Body of pancreas (tissue), 4 donors: ENCODE data around the gene LCMT1. TPM values are rescaled to one million over a fixed set of nuclear protein-coding genes. Genes with fewer than 3 reads are reported as not detected.
"Not testable (repeated sequence)": the region's sequence is repeated elsewhere in the genome, so short reads cannot be mapped to it uniquely, and the experiment has no call there.

ENCODE experiments used
- ATAC-seq: fragments of 150-250 bp; one replicate; pipeline ENCODE4 v1.9.1; 2016
- DNase-seq, 4 donors: peaks; one replicate each; pipeline ENCODE4 v3.0.0-alpha.2; 2019
- H3K27ac ChIP-seq, 4 donors: fragments of 200-600 bp; sonication (generic); 1 replicate in 3 of 4; 2 replicates in 1 of 4; pipeline versions ENCODE4 v1.5.1 to v1.6.1; 2016 to 2019; ENCODE audit warnings: mild to moderate bottlenecking in 1 of 4, mixed read lengths in 1 of 4, moderate library complexity in 1 of 4
- H3K27me3 ChIP-seq, 2 donors: fragments of 200-600 bp; sonication (generic); one replicate each; pipeline ENCODE4 v1.6.0; 2016; ENCODE audit warnings: mild to moderate bottlenecking in 1 of 2
- H3K36me3 ChIP-seq, 2 donors: fragments of 200-600 bp; sonication (generic); replicated peaks in 1 of 2; 2 replicates each; pipeline ENCODE4 v1.5.1; 2016; ENCODE audit warnings: low read depth in 2 of 2; ENCODE audit not compliant: insufficient read depth in 1 of 2
- H3K4me1 ChIP-seq: fragments of 200-600 bp; sonication (generic); one replicate; pipeline ENCODE4 v1.6.0; 2016
- H3K4me3 ChIP-seq, 2 donors: fragments of 200-600 bp; sonication (generic); 1 replicate in 1 of 2; 2 replicates in 1 of 2; pipeline ENCODE4 v1.5.1; 2016 to 2019
- H3K9me3 ChIP-seq, 3 donors: fragments of 200-600 bp; sonication (generic); 1 replicate in 2 of 3; 2 replicates in 1 of 3; pipeline ENCODE4 v1.5.1; 2016
- POLR2A ChIP-seq, 3 donors: fragments of 450-650 bp; IDR thresholded peaks; one replicate each; pipeline ENCODE4 v1.6.1; 2016; ENCODE audit warnings: antibody characterized with exemption in 3 of 3, mild to moderate bottlenecking in 2 of 3
- WGBS, 2 donors: methylation state at CpG; one replicate each; pipeline ENCODE4 v1.1.5; 2017; 5-methylcytosine and 5-hydroxymethylcytosine counted together
- intact Hi-C: fragments of 100-400 bp; cut with DNase I; formaldehyde crosslinking; loops from one replicate; pipeline ENCODE4 v1.15.1; 2023
- total RNA-seq, 2 donors: library from RNA; depleted of rRNA; stranded (reverse); fragments of >200 nt; gene quantifications; one replicate each; pipeline ENCODE4 v1.1.0, GENCODE V29; 2016
- TF ChIP-seq, protein P1 (sequence below), 7 experiments: fragments of 450-650 bp in 4 of 7; fragments of 200-600 bp in 3 of 7; sonication (generic) in 3 of 7; IDR thresholded peaks; one replicate each; pipeline ENCODE4 v1.5.1; 2016 to 2019; ENCODE audit warnings: antibody characterized with exemption in 7 of 7

The LCMT1 gene
- total RNA-seq, 2 donors from 2014 or later, result 23.4 to 30.6 TPM

DNA sequence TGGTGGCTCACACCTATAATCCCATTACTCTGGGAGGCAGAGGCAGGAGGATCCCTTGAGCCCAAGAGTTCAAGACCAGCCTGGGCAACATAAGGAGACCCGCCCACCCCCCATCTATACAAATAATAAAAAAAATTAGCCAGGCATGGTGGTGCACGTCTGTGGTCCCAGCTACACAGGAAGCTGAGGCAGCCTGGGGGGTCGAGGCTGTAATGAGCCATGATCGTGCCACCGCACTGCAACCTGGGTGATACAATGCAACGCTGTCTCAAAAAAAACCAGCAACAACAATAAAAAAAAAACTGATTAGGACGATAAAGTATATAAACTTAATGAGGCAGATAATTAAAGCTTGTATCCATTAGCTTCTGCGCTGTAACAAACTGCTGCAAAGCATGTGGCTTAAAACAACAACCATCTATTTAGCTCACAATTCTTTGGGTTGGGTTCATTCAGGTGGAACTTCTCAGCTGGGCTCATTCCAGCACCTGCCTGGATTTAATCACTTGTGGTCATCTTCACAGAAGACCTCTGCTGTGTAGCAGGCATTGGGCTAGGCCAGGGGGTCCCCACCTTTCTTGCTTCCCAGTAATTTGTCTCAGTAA is 45.8 kb downstream of the LCMT1 start:
- Histone ChIP-seq H3K9me3 (no peaks in the 10 kb centered on the region), H3K36me3 (no peaks in the 10 kb centered on the region), H3K4me3 (no peak overlapping the region), H3K4me1 (peaks cover 10% of the 10 kb centered on the region), H3K27ac (no peak overlapping the region), H3K27me3 (no peaks in the 10 kb centered on the region)
- WGBS, 2 donors, result 88 to 92% methylated on average over 8 of the region's 8 CpGs
- DNase-seq (no peak), ATAC-seq (no peak)
- intact Hi-C loops, result no loop called here
- no peak for TF ChIP-seq POLR2A (IDR thresholded peaks at IDR 0.05)
- TF ChIP-seq, protein P1, sequence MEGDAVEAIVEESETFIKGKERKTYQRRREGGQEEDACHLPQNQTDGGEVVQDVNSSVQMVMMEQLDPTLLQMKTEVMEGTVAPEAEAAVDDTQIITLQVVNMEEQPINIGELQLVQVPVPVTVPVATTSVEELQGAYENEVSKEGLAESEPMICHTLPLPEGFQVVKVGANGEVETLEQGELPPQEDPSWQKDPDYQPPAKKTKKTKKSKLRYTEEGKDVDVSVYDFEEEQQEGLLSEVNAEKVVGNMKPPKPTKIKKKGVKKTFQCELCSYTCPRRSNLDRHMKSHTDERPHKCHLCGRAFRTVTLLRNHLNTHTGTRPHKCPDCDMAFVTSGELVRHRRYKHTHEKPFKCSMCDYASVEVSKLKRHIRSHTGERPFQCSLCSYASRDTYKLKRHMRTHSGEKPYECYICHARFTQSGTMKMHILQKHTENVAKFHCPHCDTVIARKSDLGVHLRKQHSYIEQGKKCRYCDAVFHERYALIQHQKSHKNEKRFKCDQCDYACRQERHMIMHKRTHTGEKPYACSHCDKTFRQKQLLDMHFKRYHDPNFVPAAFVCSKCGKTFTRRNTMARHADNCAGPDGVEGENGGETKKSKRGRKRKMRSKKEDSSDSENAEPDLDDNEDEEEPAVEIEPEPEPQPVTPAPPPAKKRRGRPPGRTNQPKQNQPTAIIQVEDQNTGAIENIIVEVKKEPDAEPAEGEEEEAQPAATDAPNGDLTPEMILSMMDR (IDR thresholded peaks at IDR 0.05), result no peak

DNA sequence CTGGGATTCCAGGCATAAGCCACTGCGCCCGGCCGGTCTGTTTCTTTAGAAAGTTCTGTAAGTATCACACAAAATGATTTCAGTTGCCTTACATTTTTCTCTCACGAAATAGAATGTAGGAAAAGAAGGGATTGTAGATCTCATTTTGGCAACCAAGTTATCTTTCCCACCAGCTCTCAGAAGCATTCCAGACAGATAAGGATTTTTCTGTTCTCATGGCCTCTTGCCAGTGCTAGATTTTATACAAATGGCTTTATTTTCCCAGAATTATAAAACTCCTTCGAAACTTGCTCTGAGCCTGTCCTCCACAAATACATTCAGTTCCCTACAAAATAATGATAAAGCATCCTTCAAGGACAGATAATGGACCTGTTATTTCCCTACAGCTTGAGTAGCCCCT is 46.9 kb downstream of the LCMT1 start:
- ATAC-seq (no peak), DNase-seq (no peak)
- Histone ChIP-seq H3K4me3 (no peak overlapping the region), H3K27me3 (no peaks in the 10 kb centered on the region), H3K36me3 (no peaks in the 10 kb centered on the region), H3K9me3 (no peaks in the 10 kb centered on the region), H3K27ac (no peak overlapping the region), H3K4me1 (peaks cover 10% of the 10 kb centered on the region)
- WGBS, 2 donors, result 65 to 66% methylated on average over 5 of the region's 5 CpGs
- intact Hi-C loops, result no loop called here
- TF ChIP-seq, protein P1 (IDR thresholded peaks at IDR 0.05), result no peak
- no peak for TF ChIP-seq POLR2A (IDR thresholded peaks at IDR 0.05)

DNA sequence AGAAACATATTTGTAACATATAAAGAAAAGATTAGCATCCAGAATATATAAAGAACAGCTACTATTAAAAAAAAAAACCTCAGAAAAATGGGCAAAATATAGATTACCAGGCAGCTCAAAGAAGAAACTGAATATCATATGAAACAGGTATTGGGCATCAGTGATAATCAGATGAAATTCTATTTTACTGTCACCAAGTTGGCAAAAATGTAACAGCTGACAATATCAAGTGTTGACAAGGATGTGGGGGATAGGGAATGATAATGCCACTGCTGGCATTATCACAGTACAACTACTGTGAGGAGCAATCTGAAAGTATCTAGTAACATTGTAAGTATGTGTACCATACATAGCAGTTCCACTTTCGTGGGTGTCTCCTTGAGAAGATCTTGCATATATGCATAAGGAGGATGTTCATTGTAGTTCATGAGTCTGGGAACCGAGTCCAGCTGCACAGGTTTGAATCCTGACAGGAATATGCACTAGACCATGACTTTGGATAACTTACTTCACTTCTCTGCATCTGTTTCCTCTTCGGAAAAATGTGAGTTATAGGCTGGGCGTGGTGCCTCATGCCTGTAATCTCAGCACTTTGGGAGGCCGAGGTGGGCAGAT is 50.3 kb downstream of the LCMT1 start:
- Histone ChIP-seq H3K27ac (no peak overlapping the region), H3K4me1 (peaks cover 10% of the 10 kb centered on the region), H3K27me3 (no peaks in the 10 kb centered on the region), H3K9me3 (no peaks in the 10 kb centered on the region), H3K36me3 (peaks cover 0 to 10% of the 10 kb centered on the region in 2 donors), H3K4me3 (no peak overlapping the region)
- DNase-seq (no peak), ATAC-seq (no peak)
- no peak for TF ChIP-seq POLR2A (IDR thresholded peaks at IDR 0.05)
- TF ChIP-seq, protein P1 (IDR thresholded peaks at IDR 0.05), result no peak
- intact Hi-C loops, result no loop called here
- 91 to 95% methylated on average over 4 to 5 of the region's 5 CpGs for WGBS, 2 donors

DNA sequence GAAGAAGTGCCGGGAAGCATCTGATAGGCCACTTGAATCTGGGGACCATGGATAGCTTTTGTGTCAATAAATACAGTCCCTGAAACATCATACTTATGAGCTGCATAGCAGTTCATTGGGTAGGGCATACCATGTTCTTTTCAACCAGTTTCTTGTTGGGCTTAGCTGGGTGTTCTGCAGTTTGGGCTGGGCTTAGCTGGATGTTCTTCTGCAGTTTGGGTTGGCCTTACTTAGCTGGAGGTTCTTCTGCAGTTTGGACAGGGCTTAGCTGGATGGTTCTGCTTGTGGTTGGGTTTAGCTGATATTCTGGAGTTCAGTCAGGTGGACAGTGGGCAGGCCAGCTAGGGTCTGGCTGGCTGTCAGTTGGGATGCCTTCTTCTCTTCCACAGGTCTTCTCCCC is 52.1 kb downstream of the LCMT1 start:
- WGBS, 2 donors, result 100% methylated on average over 1 of the region's 1 CpG
- Histone ChIP-seq H3K9me3 (no peaks in the 10 kb centered on the region), H3K4me3 (no peak overlapping the region), H3K27ac (no peak overlapping the region), H3K4me1 (peaks cover 2% of the 10 kb centered on the region), H3K27me3 (no peaks in the 10 kb centered on the region), H3K36me3 (peaks cover 0 to 10% of the 10 kb centered on the region in 2 donors)
- no peak for DNase-seq
- intact Hi-C loops, result no loop called here
- no peak for ATAC-seq
- TF ChIP-seq, protein P1 (IDR thresholded peaks at IDR 0.05), result no peak
- no peak for TF ChIP-seq POLR2A (IDR thresholded peaks at IDR 0.05)

DNA sequence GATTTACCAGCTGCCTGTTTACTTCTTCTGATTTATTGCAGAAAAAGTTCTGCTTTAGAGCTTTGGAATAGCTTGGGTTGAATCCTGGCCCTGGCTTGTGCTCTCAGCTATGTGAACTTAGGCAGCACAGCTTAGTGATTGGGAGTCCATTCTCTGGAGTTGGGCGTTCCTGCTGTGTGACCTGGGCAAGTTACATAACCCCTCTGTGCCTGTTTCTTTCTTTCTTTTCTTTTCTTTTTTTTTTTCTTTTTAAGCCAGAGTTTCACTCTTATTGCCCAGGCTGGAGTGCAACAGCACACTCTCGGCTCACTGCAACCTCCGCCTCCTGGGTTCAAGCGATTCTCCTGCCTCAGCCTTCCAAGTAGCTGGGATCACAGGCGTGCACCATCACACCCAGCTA is 53.7 kb downstream of the LCMT1 start:
- Histone ChIP-seq H3K4me1 (peaks cover 2% of the 10 kb centered on the region), H3K27me3 (no peaks in the 10 kb centered on the region), H3K9me3 (no peaks in the 10 kb centered on the region), H3K27ac (no peak overlapping the region), H3K36me3 (peaks cover 0 to 15% of the 10 kb centered on the region in 2 donors), H3K4me3 (no peak overlapping the region)
- WGBS, 2 donors, result 75 to 79% methylated on average over 5 of the region's 5 CpGs
- intact Hi-C loops, result no loop called here
- ATAC-seq (no peak), DNase-seq (no peak)
- TF ChIP-seq, protein P1 (IDR thresholded peaks at IDR 0.05), result no peak
- TF ChIP-seq POLR2A (IDR thresholded peaks at IDR 0.05), result no peak

DNA sequence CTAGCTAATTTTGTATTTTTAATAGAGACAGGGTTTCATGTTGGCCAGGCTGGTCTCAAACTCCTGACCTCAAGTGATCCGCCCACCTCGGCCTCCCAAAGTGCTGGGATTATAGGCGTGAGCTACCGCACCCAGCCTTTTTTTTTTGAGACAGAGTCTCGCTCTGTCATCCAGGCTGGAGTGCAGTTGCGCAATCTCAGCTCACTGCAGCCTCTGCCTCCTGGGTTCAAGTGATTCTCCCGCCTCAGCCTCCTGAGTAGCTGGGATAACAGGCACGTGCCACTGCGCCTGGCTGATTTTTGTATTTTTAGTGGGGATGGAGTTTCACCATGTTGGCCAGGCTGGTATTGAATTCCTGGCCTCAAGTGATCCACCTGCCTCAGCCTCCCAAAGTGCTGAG is 56.4 kb downstream of the LCMT1 start:
- H3K4me3 ChIP-seq, ATAC-seq, H3K27me3 ChIP-seq, DNase-seq, H3K9me3 ChIP-seq, H3K27ac ChIP-seq, intact Hi-C loops: not testable (repeated sequence)
- WGBS, 2 donors, result 89 to 90% methylated on average over 9 of the region's 9 CpGs
- Histone ChIP-seq H3K4me1 (peaks cover 27% of the 10 kb centered on the region), H3K36me3 (peaks cover 0 to 17% of the 10 kb centered on the region in 2 donors)
